GM04504 (cell line): ENCODE results near the gene CMSS1.

Experiments
- DNase-seq: peaks from one replicate; pipeline ENCODE4 v3.0.0-alpha.2; 2012; ENCODE audit warnings: low read depth

CMSS1 gene

DNA sequence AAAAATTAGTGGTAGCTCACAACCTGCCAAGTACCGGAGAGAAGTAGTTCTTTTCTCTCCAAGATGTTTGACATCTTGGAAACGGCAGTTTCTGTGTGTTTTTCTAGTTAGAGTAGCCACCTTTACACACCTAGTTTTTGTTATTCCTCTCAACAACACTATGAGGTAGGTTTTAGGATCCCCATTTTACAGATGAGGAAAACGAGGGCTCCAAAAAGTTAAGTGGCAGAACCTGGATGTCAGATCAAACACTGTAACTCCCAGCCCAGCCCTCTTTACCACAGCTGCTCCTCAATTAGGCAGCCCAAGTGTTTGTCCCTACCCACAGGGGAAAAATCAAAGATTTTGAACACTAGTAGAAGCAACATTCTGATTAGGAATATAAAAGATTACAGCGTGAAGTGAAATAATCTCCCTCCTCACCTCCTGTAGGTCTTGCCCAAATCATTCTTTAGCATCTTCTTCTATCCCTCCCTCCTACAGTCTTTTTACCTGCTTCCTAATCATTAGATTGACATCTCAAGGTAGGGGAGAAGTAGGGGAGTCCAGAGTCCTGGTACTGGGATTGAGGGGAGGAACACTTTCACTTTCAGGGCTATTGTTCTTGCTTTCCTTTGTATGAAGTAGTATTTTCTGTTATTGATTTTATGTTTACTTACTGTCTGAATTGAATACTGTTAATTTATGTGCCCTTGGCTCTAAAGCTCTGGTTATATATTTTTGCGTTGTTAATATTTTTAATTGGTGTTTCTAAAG, 142.6 kb downstream of the CMSS1 start:
- DNase-seq, result no peak

DNA sequence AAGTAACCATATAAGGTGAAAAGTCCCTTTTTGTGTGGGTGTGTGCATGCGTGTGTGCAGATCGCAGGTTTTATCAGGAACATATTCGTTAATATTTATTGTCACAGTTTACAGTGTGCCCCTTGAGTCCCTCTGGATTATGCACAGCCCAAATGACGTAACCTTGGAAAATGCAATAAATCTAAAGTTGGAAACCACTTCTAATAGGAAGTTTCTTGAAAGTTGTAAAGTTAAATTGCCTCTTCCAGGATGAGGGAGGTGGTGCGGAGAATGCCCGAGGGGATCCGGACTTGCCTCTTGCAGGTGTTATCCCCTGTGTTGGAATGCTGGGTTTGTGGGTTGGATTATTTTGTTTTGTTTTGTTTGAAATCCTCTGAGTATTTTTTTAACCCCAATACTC, 143.3 kb downstream of the CMSS1 start:
- no peak for DNase-seq

DNA sequence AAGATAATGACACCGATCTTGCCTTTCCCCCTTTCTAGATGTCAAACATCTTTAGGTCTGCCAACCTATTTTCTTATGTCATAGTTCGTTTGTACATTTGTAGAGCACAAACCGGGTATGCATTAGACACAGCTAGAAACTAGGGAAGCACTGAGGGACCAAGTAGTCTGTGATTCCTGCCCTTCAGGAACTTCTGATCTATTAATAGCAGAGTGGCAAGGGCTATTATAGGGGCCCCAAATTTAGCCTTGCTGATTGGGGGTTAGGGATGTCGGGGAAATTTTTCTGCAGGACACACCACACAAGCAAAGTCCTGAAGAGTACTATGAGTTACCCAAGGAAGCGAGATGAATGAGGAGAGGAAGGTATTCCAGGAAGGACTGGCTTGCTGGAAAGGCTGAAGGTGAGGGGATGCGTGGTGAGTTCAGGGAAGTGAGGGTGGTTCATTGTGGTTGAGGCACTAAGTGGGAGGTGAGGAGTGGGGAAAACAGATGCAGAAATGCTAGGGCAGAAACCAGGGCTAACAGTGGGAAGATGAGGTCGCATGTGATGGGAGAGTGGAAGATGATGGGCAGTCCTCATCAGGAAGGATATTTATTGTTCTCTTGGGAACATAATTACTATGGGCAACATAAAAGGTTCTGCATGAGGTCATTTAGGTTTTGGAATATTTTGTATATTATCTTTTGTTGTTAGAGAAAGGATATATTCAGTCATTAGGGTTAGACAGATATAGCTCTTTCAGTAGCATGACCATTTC, 144.3 kb downstream of the CMSS1 start:
- no peak for DNase-seq

DNA sequence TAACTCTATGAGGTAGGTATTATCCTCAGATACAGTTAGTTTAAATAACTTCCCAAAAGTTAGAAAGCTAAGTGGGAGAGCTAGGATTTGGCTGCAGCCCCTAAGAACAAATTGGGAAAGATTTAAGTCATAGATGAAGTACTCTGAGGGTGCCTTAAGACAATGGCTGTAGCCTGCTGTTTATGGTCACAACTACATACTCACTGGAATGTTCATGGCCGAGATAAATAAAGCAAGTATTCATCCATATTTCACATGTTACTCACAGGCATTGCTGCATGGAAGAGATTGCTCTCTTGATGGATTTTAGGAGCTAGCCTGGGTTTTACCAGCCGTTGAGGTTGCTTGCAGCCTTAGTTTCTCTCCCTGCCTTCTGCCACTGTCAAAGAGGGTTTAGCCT, 145.0 kb downstream of the CMSS1 start:
- peak; percentile 42 for DNase-seq

DNA sequence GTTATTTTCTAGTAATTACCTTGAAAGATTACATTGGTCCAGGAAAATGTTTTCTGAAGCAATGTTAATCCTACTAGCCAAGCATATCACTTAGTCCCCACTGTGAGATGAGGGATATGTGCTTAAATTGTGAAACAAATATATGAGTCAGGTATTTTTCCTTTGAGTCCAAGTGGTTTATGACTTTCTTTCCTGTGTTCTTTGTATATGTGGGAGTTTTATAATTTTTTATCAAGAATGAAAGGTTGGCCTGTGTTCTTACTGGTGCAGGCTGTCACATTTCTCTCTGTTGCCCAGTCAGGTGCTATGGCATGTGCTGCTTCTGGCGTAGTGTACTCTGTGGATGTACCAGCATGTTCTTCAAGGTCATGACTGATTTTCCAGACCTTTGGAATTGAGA, 147.4 kb downstream of the CMSS1 start:
- peak; percentile 15 for DNase-seq

DNA sequence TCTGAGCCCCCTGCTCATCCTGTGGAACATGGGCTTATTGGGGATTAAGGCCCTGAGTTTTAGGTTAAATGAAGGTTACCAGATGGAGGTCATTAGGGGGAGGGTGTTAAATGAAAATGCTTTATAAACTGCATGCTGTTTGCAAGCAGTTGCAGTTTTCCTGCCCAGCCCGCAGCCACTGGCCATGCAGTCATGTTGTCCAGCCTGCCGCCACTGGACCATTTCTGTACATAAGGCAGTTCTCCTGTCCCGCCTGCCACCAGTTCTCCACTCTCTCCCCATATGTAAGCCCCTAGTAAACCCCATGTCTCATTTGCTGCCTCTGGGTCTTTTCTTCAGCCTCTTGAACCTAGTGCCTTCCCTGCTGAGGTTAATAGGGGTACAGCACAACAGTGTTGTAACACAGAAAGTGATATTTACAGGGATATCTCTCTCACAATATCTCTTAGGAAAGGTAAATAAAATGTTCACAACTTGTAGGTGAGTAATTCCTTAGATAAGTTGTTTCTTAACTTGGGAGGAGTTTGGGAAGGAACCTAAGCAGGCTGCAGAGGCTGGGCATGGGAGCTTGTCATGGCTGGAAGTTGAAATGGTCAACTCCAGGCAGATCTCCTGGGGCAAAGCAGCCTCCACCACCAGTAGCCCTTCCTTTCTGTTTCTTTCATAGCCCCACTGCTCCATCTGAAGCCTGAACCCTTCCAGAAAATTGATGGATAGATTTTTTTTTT, 148.2 kb downstream of the CMSS1 start:
- DNase-seq, result no peak

DNA sequence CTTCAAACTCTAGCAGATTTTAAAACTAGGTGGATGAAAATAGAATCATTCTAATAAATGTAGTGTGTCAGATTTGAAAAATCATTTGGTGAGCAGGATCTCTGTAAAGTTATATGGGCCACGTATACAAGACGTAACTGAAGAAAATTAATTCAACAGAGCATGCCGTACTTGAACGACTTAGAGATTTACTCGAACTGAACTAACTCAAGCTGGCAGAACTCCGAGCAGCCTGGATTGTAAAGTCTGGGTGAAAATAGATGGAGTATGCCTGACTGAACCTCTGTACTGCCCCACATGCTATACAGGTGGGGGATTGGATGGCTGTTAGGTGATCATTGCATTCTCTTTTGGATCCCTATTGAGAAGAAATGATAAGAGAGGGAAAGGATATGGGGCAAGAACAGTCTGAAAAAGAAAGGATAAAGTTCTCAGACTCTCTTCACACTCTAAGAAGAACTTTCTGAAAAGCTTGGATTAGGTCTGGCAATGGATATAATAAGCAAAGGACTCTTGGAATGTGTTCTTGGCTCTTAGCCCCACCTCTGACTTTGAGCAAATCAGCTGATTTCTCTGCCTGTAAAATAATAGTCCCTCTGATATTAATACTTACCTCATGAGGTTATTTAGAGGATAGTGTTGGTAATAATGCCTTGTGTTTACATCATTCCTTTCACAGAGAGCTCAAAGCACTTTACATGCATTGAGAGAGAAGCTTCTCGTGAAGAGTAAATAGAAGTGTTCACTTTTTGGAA, 149.2 kb downstream of the CMSS1 start:
- DNase-seq, result peak; percentile 17

DNA sequence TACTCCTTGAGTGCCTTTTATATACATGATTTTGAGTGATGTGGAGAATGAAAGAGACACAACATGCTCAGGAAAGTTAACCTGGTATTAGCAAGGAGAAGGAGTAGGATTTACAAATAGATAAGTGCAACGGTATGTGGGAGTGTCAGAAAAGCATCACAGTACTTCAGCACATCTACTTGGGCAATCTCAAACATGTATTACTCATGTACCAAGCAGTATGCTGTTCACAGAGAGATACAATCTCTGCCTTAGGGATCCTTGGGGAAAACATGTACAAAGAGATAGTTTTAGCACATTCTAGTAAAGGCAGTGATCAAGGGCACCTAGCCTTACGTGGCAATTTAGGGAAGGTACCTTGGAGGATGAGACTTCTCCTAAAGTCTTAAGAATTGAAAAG, 150.1 kb downstream of the CMSS1 start:
- no peak for DNase-seq

DNA sequence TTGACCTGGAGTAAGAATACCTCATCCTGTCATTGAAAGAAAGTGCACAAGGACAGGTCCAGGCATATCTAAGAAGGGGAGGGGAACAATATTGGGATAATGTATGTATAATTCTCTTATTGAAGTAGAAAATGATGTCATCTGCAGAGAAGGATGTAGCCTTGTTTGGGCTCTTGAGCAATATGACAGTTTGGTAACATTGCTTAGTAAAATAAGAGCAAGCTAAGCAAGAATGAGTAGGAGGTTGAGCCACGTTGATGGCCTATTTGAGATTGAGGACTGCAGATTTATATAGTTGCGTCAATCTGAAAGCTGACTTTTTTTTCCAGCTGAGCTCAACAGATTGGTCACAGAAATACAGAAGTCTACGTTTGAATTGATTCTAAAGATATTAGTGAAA, 151.5 kb downstream of the CMSS1 start:
- DNase-seq, result no peak

DNA sequence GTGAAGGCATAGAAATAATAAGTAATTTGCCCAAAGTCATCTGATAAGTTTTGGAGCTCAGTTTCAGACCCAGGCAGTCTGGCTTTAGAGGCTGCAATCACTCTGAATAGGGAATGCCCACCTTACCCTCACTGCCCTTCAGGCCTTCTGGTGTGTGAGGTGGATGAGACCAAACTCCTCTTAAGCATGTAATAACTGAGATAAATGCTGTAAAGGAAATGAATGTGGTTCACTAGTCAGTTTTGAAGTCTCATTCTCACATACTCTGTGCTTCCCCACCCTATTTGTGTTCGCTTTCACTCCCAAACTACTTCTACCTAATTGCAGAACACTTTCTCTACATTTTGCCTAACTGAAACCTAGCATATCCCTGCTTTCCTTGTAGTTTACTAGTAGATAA, 152.5 kb downstream of the CMSS1 start:
- no peak for DNase-seq

DNA sequence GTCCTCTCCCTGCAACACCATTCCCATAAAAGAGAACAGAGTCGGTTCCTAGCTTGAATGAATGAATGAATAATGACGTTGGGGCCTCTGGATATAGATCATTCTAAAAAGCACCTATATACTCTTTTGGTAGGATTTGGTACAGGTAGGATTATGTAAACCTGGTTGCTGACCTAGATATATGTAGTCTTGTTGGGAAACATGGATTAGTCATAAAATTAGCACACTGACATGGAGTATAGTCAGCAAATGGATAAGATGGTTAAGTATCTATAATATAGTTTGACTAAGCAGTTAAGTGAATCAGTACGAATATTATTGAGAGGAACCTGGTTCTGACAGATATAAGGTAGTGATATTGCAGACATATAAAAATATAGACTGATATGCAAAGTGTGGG, 154.1 kb downstream of the CMSS1 start:
- no peak for DNase-seq

DNA sequence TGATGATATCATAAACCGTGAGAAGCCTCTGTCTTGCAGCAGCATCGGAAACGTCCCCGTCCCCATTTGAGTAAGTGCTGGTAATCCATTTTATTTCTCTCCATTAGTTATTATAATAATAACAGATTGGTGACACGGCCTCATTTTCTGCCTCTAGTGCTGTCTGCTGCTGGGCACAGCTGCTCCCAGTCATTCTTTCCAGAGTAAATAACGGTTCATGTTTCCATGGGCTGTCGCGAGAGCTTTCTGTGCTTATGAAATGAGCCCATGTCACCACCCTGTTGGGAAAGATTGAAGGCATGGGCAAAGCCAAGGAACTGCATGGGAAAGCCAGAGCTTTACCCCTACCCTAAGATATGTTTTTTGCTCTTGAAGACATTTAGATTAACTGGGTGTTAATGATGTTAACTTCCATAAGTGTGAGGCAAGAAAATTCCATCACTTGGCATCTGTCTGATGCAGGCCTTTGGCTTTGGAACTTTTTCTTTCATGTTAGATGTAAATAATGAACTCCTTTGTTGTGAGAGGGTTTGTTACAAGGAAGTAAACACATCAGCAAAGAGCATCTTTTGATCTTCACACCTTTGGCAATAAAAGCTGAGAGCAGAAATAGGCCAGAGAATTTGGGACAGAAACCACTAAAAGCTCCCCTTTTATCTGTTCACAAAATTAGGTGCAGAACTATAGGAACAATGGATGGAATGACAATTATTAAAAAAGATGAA, 154.9 kb downstream of the CMSS1 start:
- DNase-seq, result no peak

DNA sequence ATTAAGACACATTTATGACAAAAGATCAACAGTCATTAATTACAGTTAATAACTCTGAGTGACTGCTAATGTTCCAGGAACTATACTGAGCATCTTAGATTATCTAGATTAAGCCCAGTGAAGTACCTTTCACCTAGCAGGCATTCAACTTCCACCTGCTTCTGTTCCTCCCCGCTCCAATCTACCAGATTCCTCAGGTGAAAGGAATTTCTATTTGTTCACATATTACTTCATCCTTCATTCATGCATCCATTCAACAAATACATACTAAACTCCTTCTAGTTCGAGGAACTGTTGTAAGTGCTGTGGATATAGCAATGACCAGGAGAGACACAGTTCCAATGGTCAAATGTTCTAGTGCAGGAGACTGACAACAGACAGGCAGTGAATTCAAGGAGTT, 157.3 kb downstream of the CMSS1 start:
- no peak for DNase-seq

DNA sequence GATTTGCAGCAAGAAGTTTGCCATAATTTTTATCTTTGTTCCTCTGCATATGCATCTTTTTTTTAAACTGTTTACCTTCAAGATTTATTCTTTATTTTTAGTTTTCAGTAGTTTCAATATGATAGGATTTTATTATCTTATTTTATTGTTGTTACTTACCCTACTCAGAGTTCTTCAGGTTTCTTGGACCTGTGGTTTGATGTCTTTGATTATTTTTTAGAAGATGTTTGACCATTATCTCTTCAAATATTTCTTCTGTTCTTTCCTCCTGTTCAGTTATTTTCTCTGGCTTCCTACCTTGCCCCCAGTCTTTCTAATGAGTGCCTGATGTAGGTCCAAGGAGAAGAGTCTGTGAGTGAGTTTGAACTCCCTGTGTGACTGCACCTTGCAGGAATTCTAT, 158.9 kb downstream of the CMSS1 start:
- DNase-seq, result no peak

DNA sequence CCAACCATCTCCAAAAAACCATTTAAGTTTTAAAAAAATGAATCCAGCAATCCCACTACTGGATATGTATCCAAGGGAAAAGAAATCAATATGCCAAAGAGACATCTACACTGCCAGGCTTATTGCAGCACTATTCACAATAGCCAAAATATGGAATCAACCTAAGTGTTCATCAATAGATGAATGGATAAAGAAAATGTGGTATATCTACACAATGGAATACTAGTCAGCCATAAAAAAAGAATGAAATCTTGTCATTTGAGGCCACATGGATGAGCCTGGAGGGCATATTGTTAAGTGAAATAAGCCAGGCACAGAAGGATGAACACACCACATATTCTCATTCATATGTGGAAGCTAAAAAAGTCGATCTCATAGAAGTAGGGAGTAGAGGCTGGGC, 160.6 kb downstream of the CMSS1 start:
- no peak for DNase-seq

DNA sequence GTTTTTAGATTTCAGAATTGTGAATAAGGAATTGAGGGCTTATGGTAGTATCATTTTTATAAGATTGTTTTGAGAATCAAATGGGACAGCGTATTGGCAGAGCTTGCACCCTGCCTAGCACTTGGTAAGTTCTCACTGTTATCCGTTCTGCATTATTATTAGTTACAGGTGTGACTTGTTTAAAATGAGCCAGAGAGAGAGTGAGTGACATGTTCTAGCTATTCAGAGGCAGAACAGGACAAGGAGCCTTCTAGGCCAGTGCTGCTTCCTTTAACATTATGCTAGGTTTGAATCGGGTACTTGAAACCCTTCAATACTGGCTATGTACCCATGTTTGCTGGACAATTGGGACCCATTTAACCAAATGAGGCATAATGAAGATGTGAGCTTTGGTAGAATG, 162.9 kb downstream of the CMSS1 start:
- no peak for DNase-seq

DNA sequence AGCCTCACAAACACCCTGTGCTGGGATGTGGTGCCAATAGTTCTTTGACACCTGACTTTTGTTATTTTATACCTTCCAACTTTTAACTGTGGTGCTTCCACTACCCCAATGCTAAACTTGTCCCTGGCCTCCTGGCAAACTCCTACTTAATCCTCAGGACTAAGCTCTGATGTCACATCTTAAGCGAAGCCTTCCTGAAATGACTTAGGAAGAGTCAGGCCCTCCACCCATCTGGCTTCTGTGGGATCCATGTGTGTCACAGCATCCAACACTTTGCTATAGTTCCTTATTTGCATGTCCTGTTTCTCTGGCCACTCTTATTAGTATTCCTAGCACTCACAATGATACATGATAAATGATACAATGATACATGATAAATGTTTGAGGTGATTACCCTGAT, 163.5 kb downstream of the CMSS1 start:
- no peak for DNase-seq

DNA sequence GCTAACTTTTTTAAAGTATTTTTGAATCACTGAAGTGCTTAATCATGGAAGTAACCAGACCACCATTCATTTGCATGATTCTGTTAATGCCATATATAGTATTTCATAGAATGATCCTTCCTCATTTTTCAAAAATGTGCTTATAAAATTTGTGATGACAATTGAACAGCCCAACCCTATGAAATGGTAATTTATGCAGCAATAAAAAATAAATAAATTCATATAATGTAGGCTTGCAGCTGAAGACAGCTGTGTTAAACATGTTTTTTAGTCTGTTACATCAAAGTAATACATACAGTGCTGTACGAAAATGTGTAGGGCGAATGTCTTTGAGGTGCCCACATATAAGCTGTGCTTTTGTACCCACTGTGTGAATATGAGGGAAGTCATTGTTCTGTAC, 165.0 kb downstream of the CMSS1 start:
- DNase-seq, result no peak

DNA sequence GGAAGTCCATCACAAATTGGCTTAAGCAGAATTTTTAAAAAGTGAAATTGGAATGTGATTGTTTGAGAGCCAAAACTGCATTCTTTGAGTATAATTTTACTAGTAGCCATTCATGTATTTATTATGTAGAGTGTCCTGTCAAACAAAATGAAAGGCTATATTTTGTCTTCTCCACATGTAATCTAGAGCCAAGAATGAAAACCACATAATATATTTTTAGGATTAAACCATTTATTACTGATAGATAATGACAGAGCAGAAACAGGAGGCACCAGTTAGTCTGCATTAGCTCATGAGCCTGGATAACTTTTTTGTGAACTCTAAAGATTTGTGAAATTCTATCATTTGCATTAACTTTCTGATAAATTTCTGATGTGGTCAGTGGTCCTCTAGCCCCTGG, 166.5 kb downstream of the CMSS1 start:
- DNase-seq, result no peak

DNA sequence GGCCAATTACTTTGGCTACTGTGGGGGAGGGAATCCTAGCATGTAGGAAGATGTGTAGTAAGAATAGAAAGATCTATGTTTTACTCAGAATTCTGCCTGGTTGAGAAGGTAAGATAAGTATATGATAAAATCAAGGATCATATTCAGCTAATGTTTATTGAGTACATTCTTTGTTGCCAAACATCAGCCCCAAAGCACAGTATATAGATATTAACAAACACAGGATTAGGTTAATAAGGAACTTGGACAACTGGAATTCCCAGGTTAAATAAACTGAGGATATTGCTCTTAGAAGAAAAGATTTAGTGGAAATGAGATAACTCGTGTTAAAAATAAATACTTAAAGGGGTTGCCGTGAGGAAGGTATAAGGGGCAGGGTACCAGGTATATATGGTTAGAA, 167.0 kb downstream of the CMSS1 start:
- DNase-seq, result no peak

DNA sequence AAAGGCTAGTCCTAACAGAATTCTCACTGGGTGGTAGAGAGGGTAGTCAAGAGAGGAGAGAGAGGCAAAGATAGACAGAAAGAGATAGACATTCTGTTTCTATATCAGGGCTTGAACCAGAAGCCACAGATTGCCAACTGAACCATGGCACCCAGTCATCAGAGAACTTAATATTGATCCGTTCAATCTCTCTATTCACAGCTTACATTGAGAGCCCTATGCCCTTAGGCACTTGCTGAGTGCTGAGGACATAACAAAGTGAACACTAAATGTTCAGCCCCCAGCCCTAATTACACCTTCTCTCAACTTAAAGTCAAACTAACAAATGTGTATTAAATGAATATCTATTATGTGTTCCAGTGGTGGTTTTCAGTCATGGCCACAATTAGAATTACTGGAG, 172.5 kb downstream of the CMSS1 start:
- DNase-seq, result no peak

DNA sequence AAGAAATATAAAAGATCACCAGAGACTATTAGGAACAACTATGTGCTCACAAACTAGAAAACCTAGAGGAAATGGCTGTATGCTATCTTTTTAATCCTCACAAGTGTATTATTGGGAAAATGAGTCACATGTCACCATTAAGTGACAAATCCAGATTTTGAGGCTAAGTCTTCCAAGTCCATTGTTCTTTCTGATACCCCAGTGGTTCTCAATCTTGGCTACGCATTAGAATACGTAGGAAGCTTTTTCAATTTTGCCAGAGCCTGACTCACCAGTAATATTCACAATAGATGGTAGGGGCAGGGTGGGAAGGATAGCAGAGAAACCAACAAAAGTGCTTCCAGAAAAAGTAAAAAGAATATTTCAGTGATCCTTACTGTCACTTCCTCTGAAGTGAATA, 179.6 kb downstream of the CMSS1 start:
- no peak for DNase-seq
